Measurements from ENCODE around the gene PI4KA.

DNA sequence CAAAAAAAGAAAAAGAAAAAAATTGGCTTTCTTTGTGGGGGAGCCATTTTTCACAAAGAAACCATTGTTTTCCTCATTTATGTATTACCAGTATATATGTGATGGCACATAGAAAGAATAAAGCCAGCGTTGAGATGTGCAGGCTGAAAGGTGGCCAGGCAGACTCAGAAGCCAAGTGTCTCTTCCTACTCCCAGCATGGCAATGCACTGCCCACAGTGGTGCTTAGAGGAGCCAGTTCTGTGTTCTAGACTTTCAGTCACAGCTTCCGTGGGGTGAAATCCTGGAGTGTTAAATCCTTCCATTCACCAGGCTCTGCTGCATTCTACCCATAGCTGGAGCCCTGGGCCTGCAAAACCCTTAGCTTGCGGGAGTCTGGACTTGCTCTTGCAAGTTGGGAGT is 19.1 kb upstream of the PI4KA start:
- TF ChIP-seq, protein P1, sequence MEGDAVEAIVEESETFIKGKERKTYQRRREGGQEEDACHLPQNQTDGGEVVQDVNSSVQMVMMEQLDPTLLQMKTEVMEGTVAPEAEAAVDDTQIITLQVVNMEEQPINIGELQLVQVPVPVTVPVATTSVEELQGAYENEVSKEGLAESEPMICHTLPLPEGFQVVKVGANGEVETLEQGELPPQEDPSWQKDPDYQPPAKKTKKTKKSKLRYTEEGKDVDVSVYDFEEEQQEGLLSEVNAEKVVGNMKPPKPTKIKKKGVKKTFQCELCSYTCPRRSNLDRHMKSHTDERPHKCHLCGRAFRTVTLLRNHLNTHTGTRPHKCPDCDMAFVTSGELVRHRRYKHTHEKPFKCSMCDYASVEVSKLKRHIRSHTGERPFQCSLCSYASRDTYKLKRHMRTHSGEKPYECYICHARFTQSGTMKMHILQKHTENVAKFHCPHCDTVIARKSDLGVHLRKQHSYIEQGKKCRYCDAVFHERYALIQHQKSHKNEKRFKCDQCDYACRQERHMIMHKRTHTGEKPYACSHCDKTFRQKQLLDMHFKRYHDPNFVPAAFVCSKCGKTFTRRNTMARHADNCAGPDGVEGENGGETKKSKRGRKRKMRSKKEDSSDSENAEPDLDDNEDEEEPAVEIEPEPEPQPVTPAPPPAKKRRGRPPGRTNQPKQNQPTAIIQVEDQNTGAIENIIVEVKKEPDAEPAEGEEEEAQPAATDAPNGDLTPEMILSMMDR (IDR thresholded peaks at IDR 0.05) = no peak
- TF ChIP-seq POLR2A (IDR thresholded peaks at IDR 0.05) (no peak), POLR2AphosphoS5 (IDR thresholded peaks at IDR 0.05) (no peak)

Data from breast epithelium (tissue), 3 donors.